Measurements from ENCODE around the gene TLR5.

GRCh38 chr1:223146745-223147144 is 3.7 kb upstream of the TLR5 start:
- TF ChIP-seq CTCF (IDR thresholded peaks at IDR 0.05) (no peak), POLR2A (IDR thresholded peaks at IDR 0.05) (no peak)

Data from testis (tissue), 2 donors.